OCI-LY7 (cell line): ENCODE measurements around the gene SYCP3. TPM values are rescaled to one million over a fixed set of nuclear protein-coding genes. Genes with fewer than 3 reads are reported as not detected.

Experiments used
- BruUV-seq: library from RNA; stranded (reverse); fragments of 400-500 nt; replicated peaks from 2 replicates; lab custom pipeline; 2021; lab: Mats Ljungman, UMichigan
- CTCF ChIA-PET: fragments of 300-600 bp; sonication (Branson Sonifier 250); formaldehyde crosslinking; loops from one replicate; lab custom pipeline; 2022; ENCODE audit warnings: antibody characterized with exemption; ENCODE audit not compliant: unreplicated experiment; lab: Charles Lee
- POLR2A ChIA-PET: fragments of 300-600 bp; sonication (Branson Sonifier 250); formaldehyde crosslinking; loops from one replicate; lab custom pipeline; 2022; ENCODE audit warnings: antibody characterized with exemption; lab: Charles Lee
- DNase-seq: peaks from one replicate; pipeline ENCODE4 v3.0.0-alpha.2; 2015; ENCODE audit warnings: low spot score
- H2AFZ ChIP-seq: fragments of 200-600 bp; sonication (generic), shearing (Covaris generic); 2 replicates; pipeline ENCODE4 v1.6.1; 2014; ENCODE audit warnings: mild to moderate bottlenecking, antibody characterized with exemption, low read length, moderate library complexity
- H3K27ac ChIP-seq: fragments of 200-600 bp; sonication (generic); 2 replicates; pipeline ENCODE4 v1.5.1; 2014; ENCODE audit warnings: mixed run types, low read depth, mild to moderate bottlenecking, moderate library complexity, low read length, inconsistent platforms; ENCODE audit not compliant: poor library complexity, severe bottlenecking
- H3K36me3 ChIP-seq: fragments of 200-600 bp; sonication (generic); 2 replicates; pipeline ENCODE4 v1.6.1; 2014; ENCODE audit warnings: mild to moderate bottlenecking, antibody characterized with exemption, low read length, moderate library complexity, mixed read lengths; ENCODE audit not compliant: insufficient read depth
- H3K4me1 ChIP-seq: fragments of 200-600 bp; sonication (generic); 2 replicates; pipeline ENCODE4 v1.5.1; 2014; ENCODE audit warnings: mild to moderate bottlenecking, low read length; ENCODE audit not compliant: insufficient read depth, poor library complexity, severe bottlenecking
- H3K4me2 ChIP-seq: fragments of 200-600 bp; sonication (generic); 2 replicates; pipeline ENCODE4 v1.6.1; 2014; ENCODE audit warnings: mild to moderate bottlenecking, low read length
- H3K4me3 ChIP-seq: fragments of 200-600 bp; sonication (generic); 2 replicates; pipeline ENCODE4 v1.5.1; 2014; ENCODE audit warnings: mild to moderate bottlenecking, low read depth, low read length; ENCODE audit not compliant: poor library complexity, severe bottlenecking
- H3K79me2 ChIP-seq: fragments of 200-600 bp; sonication (generic); 2 replicates; pipeline ENCODE4 v1.6.1; 2016; ENCODE audit warnings: low read depth, mild to moderate bottlenecking, low read length, moderate library complexity, mixed read lengths; ENCODE audit not compliant: insufficient read depth
- H3K9me2 ChIP-seq: fragments of 200-600 bp; sonication (generic); 2 replicates; pipeline ENCODE4 v1.6.1; 2016; ENCODE audit warnings: mild to moderate bottlenecking, low read length, mixed read lengths; ENCODE audit not compliant: insufficient read depth
- H3K9me3 ChIP-seq: fragments of 200-600 bp; sonication (generic); 2 replicates; pipeline ENCODE4 v1.6.1; 2014; ENCODE audit warnings: mild to moderate bottlenecking, mixed run types, low read length, mixed read lengths
- H4K20me1 ChIP-seq: fragments of 200-600 bp; sonication (generic); 2 replicates; pipeline ENCODE4 v1.6.1; 2014; ENCODE audit warnings: mild to moderate bottlenecking, antibody characterized with exemption, low read length, moderate library complexity, mixed read lengths; ENCODE audit not compliant: insufficient read depth
- EZH2phosphoT487 ChIP-seq: fragments of 200-600 bp; sonication (generic); IDR thresholded peaks from 2 replicates; pipeline ENCODE4 v1.6.1; 2018; ENCODE audit warnings: low read depth, borderline replicate concordance, mild to moderate bottlenecking, mixed run types, antibody characterized with exemption, low read length, moderate library complexity, mixed read lengths
- intact Hi-C: fragments of 100-400 bp; cut with micrococcal nuclease; formaldehyde crosslinking; loops from one replicate; pipeline ENCODE4 v1.10.0; 2022; ENCODE audit not compliant: unreplicated experiment
- total RNA-seq, 2 experiments: library from RNA; depleted of rRNA in 1 of 2; stranded (reverse); fragments of >200 nt in 1 of 2; shearing (Covaris generic) in 1 of 2; gene quantifications; 2 replicates each; pipeline ENCODE4 v1.2.3, GENCODE V29; 2014 to 2022
- TF ChIP-seq, protein P1 (sequence below): fragments of 200-600 bp; sonication (generic); conservative IDR thresholded peaks from 2 replicates; pipeline ENCODE4 v1.5.1; 2014; ENCODE audit warnings: mild to moderate bottlenecking, antibody characterized with exemption, low read length, moderate library complexity, mixed read lengths

SYCP3 gene
- total RNA-seq, 2 experiments from 2014 or later = 0.13 to 0.36 TPM

DNA sequence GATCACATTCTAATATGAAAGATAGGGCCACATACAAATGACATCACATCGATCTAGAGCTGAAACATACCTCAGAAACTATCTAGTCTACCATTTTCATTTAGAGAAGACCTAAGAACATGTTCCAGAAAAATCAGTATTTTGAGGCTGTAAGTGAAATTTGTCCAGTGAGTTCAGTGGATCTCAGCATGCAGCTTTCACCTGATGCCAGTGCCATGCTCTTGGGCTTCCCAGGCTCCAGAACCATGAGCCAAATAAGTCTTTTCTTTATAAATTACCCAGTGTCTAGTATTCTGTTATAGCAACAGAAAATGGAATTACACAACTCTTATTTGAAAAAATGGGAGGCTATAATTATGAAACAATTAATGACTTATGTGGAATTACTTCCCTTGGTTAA lies 32.9 kb downstream of the SYCP3 start:
- ChIA-PET CTCF (no interaction called here), POLR2A (interaction anchor here (0.6 to 1.1 kb wide), 3 partner anchors 27 to 149 kb away, joined by 3 read pairs; no protein-coding TSS in a partner anchor)
- no peak overlapping the region for H3K4me3 ChIP-seq
- H3K36me3 ChIP-seq = no peaks in the 10 kb centered on the region; the same call in 1 of the 2 replicates
- DNase-seq = no peak
- no peak overlapping the region for H2AFZ ChIP-seq
- no TSS peak for BruUV-seq
- H3K79me2 ChIP-seq = peaks cover 19% of the 10 kb centered on the region; the same call in 1 of the 2 replicates
- no peak for TF ChIP-seq EZH2phosphoT487
- TF ChIP-seq, protein P1, sequence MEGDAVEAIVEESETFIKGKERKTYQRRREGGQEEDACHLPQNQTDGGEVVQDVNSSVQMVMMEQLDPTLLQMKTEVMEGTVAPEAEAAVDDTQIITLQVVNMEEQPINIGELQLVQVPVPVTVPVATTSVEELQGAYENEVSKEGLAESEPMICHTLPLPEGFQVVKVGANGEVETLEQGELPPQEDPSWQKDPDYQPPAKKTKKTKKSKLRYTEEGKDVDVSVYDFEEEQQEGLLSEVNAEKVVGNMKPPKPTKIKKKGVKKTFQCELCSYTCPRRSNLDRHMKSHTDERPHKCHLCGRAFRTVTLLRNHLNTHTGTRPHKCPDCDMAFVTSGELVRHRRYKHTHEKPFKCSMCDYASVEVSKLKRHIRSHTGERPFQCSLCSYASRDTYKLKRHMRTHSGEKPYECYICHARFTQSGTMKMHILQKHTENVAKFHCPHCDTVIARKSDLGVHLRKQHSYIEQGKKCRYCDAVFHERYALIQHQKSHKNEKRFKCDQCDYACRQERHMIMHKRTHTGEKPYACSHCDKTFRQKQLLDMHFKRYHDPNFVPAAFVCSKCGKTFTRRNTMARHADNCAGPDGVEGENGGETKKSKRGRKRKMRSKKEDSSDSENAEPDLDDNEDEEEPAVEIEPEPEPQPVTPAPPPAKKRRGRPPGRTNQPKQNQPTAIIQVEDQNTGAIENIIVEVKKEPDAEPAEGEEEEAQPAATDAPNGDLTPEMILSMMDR = no peak
- H3K27ac ChIP-seq = no peak overlapping the region
- H3K9me3 ChIP-seq = no peaks in the 10 kb centered on the region
- no peak overlapping the region for H3K4me2 ChIP-seq
- no peaks in the 10 kb centered on the region for H3K9me2 ChIP-seq
- peaks cover 5% of the 10 kb centered on the region for H3K4me1 ChIP-seq
- H4K20me1 ChIP-seq = peaks cover 3% of the 10 kb centered on the region; the same call in 1 of the 2 replicates
- intact Hi-C loops = no loop called here

- peaks cover 19% of the 10 kb centered on the region; the same call in 1 of the 2 replicates for H3K79me2 ChIP-seq
- peaks cover 31% of the 10 kb centered on the region for H3K4me1 ChIP-seq
- H3K4me3 ChIP-seq = no peak overlapping the region
- no peak overlapping the region for H2AFZ ChIP-seq
- no peak for TF ChIP-seq EZH2phosphoT487
- TF ChIP-seq, protein P1 = no peak
- H3K27ac ChIP-seq = no peak overlapping the region
- intact Hi-C loops = no loop called here
- H3K9me2 ChIP-seq = no peaks in the 10 kb centered on the region
- DNase-seq = no peak
- POLR2A ChIA-PET = no interaction called here
- CTCF ChIA-PET = no interaction called here
- H3K36me3 ChIP-seq = no peaks in the 10 kb centered on the region; the same call in 1 of the 2 replicates
- H4K20me1 ChIP-seq = no peaks in the 10 kb centered on the region; the same call in 1 of the 2 replicates
- no peak overlapping the region for H3K4me2 ChIP-seq
- no TSS peak for BruUV-seq
- no peaks in the 10 kb centered on the region for H3K9me3 ChIP-seq
These were observed 35.8 kb downstream of the SYCP3 start for GRCh38 chr12:101703487-101703886.

DNA sequence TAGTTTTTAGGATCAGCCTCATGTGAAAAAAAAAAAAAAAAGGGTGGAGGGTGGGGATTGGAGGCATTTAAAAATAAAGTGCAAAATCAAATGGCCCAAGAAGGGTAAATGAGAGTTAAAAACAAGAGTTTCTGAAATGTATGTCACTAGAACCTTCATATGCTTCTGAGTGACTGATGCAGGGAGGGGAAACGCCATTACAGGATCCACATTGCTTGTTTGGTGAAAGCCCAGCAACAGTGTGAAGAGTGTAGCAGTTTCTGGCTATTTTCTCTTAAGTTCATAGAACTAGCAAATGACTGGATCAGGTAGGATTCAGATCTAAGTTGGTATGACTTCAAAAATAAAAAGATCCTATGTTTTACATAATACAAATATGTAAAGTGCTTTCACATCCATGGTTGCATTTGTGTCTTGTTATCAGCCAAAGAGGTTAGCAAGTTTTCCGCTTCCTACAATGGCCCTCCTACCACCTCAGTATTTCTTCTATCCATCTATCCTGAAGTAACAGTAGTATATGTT lies 38.9 kb downstream of the SYCP3 start:
- CTCF ChIA-PET = interaction anchor here (0.7 kb wide), 1 partner anchor 71 kb away, joined by 4 read pairs; no protein-coding TSS in a partner anchor

More for the DNA sequence above, 38.9 kb downstream of the SYCP3 start:
- Histone ChIP-seq H3K9me2 (no peaks in the 10 kb centered on the region), H3K4me2 (peak overlapping the region; percentile 97), H4K20me1 (no peaks in the 10 kb centered on the region; the same call in 1 of the 2 replicates), H2AFZ (no peak overlapping the region), H3K4me1 (peaks cover 45% of the 10 kb centered on the region), H3K36me3 (no peaks in the 10 kb centered on the region), H3K4me3 (peak overlapping the region; percentile 24), H3K27ac (no peak overlapping the region), H3K79me2 (peaks cover 16% of the 10 kb centered on the region; the same call in 1 of the 2 replicates), H3K9me3 (no peaks in the 10 kb centered on the region)
- DNase-seq = no peak
- no TSS peak for BruUV-seq
- POLR2A ChIA-PET = interaction anchor here (0.6 to 1.5 kb wide), 6 partner anchors 22 to 519 kb away, joined by 3 to 5 read pairs (median 4); no protein-coding TSS in a partner anchor
- no peak for TF ChIP-seq EZH2phosphoT487
- TF ChIP-seq, protein P1 = no peak
- intact Hi-C loops = no loop called here
